GM19240 (cell line): ENCODE results near the gene MAP2K2.

Source experiments
- DNase-seq: peaks from one replicate; pipeline ENCODE4 v3.0.0; 2011; ENCODE audit warnings: low spot score; ENCODE audit not compliant: insufficient read length

Gene MAP2K2

DNA sequence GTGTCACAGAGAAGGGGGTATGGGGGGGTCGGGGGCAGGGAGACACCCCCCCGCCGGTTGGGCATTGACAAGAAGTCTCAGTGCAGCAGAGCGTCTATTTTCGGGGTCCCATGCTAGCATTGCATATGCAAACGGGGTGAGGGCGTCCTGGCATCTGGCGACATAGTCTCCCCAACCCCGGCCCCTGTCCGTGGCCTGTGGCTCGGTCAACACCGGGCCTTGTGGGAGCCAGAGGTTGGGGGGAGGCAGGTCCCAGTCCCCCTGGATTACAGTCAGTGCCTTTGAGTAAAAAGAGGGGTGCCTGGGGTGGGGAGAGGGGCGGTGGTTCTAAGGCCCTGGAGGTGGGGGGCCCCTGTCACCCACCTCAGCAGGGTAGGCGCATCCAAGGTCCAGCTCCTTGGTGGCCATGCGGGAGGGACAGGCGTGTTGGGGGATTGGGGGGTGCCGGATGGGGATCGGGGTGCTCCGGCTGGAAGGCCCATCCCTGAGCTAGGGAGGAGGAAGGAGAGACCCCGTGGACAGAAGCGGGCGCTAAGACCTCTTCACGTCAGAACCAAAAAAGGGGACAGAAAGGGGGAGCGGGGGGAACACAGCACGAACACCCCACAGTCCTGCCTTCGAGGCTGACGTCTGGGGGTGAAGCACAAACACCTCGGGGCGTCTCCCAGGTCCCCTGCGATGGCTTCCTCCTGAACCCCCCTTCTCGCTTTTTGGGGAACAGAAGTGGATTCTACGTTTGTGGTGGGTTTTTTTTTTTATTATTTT is 78.1 kb downstream of the MAP2K2 start:
- no peak for DNase-seq

DNA sequence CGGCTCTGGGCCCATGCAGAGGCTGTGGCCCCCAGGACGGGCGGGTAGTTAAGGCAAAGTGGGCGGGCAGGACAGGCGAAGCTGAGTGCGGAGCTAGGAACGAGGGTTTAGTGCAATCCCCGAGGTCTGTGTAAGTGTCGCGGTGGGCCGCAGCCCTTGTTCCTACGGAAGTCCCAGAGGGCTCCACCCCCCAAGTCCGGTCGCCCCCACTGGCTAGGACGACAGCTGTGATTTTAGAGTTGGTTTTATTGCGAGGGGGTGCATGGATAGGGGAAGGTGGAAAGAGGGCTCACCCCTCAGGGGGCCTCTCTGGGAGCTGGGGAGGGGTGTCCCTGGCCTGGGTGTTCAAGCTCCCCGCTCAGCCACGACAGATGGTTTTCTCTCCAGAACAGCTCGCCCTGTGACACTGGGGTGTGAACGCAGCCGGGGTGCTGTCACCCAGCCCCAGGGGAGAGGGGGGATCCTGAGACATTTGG is 78.9 kb downstream of the MAP2K2 start:
- no peak for DNase-seq

DNA sequence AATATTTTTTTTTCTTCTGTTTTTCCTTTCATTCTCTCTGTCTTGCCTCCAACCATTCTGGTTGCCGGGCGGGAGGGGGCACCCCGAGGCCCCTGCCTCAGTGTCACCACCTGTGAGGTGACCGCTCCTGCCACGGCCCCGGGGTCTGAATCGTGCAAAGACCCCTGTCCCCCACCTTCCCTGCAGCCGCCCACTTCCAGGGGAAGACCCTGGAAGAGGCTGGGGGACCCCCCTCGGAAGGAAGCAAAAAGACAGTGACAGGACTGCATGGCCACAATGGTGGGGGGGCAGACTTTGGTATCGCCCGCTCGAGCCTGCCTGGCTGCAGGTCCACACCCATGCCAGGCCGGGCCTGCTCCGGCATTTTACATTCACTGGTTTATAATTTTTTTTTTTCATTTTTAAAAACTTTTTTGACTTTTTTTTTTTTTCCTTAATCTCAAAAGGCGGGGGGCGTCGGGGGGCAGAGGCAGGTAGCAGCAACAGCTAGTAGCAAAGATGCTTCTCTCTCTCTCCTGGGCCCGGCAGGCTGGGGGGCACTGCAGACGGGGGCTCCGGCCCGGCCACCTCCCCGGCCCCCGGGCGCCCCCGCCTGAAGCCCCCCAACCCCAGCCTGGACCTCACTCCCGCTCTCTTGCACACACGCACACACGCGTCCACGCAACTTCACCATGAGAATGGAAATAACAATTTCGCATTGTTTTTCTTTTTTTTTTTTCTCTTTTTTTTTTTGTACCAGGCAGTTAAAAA is 79.8 kb downstream of the MAP2K2 start:
- DNase-seq: no peak

GRCh38 chr19:4043401-4043800 is 80.5 kb downstream of the MAP2K2 start:
- DNase-seq: no peak

- no peak for DNase-seq
These were observed 81.2 kb downstream of the MAP2K2 start for GRCh38 chr19:4042731-4043082.

DNA sequence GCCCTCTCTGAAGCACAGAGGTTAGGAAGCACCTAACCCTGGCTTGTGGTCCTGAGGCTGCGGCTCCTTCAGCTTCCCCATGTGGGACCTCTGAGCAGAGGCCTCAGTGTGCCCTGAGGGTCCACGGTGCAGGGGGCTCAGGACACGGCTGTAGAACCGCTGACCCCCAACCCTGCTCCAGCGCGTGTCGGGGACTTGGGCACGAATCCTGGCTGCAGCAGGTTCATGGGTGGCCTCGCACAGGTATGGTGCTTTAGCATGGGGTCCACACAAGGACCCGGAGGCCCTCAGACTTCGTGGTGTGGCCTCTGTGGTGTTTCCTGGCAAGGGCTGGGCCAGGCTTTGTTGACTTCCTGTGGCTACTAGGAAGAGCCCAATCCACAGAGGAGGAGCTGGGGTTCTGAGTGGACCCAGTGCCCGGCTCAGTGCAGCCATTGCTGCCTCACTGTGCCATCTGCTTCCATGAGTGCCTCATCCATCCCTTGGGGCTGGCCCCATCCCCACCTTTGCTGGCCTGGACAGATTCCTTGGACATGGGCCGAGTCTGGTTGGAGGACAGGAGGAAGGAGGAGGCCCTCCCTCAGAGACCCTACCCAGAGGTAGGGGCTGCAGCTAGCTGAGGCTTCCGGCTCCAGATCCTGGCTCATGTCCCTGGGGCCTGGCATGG is 81.7 kb downstream of the MAP2K2 start:
- DNase-seq: no peak
